GM10266 (cell line): ENCODE measurements around the gene SPOPL.

Source experiments
- DNase-seq: peaks from one replicate; pipeline ENCODE4 v3.0.0; 2012; ENCODE audit errors: extremely low spot score
- CTCF ChIP-seq: IDR thresholded peaks from 2 replicates; pipeline ENCODE4 v1.5.1; 2012; ENCODE audit warnings: mild to moderate bottlenecking, low read depth; ENCODE audit not compliant: control insufficient read depth, insufficient read depth; ENCODE audit errors: missing control alignments

Gene SPOPL

GRCh38 chr2:138579556-138579955 is 78.0 kb downstream of the SPOPL start:
- TF ChIP-seq CTCF = no peak
- DNase-seq = no peak

GRCh38 chr2:138581909-138582308 is 80.3 kb downstream of the SPOPL start:
- DNase-seq = no peak
- no peak for TF ChIP-seq CTCF

- DNase-seq = no peak
- TF ChIP-seq CTCF = no peak
Observed at GRCh38 chr2:138589663-138590062, 88.1 kb downstream of the SPOPL start.

- TF ChIP-seq CTCF = no peak
- DNase-seq = no peak
Observed at GRCh38 chr2:138596403-138596802, 94.8 kb downstream of the SPOPL start.

GRCh38 chr2:138600732-138601457 is 99.3 kb downstream of the SPOPL start:
- TF ChIP-seq CTCF = no peak
- no peak for DNase-seq

- no peak for DNase-seq
- TF ChIP-seq CTCF = no peak
Observed at GRCh38 chr2:138601458-138602165, 100.0 kb downstream of the SPOPL start.

GRCh38 chr2:138602166-138602460 is 100.5 kb downstream of the SPOPL start:
- no peak for TF ChIP-seq CTCF
- DNase-seq = no peak
